NCI-H1694 (cell line): ENCODE results near the gene SUSD4.

Experiments
- DNase-seq: peaks from one replicate; lab custom pipeline; 2025; lab: John Stamatoyannopoulos, UW

Gene SUSD4

DNA sequence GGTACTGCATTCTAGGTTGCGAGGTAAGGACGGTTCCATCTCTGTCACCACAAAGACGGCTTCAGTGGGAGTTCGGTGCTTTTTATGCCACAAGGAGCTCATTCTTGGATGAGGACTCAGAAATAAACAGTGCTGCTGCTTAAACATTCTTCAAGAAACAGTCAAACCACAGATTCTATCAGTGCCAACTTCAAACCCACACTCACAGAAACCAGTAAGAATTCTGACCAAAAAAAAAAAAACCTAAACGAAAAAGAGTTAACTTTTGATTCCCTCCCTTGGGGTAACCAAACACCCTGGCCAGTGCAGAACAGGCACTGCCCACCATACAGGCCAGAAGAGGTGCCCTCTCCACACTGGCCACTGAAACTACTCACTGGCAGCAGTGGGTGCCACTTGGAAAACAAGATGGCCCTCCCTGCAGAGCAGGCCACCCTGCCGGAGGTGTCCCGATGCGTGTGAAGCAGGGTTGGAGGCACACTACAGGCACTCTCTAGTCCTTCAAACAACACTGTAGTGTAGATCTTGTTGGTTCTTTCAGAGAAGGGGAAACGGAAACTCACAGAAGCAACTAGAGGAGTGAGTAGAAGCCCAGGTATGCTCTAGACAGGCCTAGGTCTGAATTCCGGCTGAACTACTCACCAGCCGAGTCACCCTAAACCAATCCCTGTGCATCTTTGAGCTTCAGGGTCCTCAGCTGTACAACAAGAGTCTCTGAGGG, 133.7 kb downstream of the SUSD4 start:
- no peak for DNase-seq

DNA sequence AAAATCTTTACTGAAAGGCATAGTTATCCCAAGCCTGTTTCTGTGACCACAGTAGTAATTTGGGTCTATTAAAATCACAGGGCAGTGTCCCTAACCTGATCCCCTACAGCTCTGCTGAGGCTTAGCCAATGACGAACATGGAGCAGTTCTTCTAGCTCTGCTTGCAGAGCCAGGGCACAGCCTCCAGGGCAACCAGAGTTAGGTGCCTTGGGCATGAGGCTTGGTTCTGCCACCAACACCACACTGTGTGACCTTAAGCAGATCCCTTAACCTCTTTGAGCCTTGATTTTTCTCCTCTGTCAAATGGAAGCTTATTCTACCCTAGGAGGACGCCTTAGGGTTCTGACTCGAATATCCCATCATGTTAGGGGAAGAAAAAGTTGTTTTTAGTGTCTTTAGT, 134.2 kb downstream of the SUSD4 start:
- DNase-seq, result no peak

DNA sequence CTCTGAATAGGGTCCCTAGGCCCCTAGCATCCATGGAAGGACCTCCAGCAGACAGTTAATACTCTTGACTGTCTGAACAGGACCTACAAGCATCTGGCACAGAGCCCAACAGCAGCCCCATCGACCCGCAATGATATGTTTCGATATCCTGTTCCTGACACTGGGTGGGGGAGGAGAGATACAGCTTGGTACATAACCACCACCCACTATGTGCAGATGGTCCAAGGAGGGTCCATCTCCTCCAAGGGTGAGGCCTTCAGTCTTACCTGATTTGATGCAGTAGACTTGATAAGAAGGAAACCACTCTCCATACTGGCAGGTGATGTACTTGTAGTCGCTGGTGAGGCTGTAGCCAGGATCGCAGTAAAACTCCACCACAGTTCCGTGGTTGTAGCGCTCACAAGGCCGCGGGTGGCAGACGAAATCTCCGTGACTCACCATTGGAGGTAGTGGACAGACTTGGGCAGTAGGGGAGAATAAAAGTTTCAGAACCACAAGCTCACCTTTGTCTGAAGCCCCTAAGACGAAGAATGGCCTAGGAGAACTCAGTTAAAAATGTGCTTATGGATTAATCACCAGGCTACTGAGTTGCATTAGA, 134.9 kb downstream of the SUSD4 start:
- DNase-seq, result no peak

DNA sequence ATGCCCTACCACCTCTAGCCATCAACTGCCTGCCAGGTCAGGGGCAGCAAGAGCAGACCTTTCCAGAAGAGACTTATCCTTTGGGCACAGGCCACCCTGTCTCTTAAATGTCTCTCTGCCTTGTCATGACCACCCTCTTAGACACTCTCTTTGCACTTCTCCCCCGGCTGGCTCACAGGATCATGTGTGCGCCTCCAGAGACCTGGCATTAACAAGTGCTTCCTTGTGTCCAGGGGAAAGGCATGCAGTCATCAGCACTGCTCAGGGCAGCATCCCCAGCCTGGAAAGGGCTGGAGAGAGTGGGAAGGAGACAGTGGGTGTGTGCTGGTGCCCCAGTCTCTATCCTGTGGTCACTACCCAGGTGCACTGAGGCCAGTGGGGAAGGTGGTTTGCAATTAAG, 135.8 kb downstream of the SUSD4 start:
- no peak for DNase-seq

DNA sequence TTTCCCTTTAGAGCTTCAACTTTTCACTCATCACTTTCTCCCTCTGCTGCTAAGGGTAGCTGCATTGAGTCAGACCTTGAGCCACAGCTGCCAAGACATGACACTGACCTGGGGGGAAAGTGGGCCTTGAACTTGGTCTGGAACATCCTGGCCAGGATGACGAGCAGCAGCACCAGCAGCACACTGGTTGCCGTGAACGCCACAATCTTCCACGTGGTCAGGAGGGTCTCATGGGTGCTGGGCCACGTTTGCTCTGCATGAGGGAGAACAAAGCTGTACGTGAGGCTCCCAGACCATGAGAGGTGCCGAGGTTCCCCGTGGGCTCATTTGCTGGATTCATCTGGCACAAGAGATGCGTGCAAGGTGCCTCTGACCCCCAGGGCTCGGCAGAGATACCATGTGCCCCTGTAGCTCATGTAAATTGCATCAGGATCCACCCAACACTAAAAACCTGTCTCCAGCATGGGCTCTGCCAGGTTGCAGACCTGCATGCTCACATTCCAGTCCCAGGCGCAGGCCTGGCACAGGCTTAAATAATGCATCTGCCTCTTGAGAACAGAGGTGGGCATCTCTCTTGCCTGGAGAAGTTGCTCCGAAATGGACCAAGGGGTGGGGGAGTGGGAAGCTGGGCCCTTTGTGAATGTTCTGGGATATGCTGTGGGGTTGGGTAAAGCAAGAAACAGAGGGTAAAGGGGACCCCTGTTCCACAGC, 136.3 kb downstream of the SUSD4 start:
- DNase-seq, result no peak

DNA sequence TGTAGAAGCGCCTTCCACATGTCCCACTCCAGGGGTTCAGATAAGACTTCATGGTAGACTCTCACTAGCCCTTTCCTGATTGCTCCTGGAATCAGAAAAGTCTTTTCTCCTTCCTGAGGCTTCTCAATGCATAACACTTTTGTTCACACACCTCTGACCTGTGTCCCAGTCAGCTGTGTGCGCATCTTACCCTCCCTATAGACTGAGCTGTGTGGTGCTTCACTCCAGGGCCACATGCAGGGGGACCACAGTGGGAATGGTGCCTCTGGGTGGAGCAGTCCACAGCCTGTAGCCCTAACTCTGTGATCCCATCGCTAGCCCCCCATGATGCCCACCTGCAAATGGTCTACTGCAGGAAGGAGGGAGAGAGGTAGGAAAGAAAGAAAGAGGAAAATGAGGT, 136.9 kb downstream of the SUSD4 start:
- DNase-seq, result no peak

DNA sequence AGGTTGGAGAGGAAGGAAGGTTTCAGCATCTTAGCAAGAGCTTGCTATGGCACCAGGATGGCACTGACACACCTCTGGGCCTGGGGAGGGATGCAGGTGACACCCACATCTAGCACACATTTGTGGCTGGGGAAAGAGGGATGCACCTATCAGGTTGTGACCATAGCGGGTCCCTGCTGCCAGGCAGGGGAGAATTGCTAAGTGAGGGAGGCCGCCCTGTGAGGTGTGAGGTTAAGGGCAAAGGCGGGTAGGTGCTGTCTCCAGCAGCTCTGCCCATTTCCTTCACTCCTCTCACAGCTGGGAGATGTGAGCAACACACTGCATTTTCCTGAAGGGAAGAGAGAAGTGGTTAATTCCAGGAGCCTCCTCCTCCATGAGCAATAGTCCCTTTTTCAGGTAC, 137.7 kb downstream of the SUSD4 start:
- no peak for DNase-seq

DNA sequence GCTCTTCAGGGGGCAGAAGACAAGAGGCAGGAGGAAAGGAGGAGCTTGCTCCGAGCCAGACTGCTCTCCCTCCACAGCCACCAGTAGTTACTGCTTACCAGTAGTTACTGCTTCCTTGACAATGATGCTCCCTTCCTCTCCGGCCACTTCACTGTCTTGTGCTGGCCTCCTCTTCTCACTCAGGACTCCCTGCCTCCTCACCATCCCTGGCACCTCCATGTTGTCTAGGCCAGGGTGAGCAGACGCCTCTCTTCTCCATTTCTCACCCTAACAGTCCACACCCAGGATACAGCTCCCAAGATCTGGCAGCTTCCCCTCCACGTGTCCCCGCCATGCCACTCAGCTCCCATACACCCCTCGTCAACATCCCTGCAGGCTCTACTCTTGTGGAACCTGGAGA, 138.5 kb downstream of the SUSD4 start:
- no peak for DNase-seq

DNA sequence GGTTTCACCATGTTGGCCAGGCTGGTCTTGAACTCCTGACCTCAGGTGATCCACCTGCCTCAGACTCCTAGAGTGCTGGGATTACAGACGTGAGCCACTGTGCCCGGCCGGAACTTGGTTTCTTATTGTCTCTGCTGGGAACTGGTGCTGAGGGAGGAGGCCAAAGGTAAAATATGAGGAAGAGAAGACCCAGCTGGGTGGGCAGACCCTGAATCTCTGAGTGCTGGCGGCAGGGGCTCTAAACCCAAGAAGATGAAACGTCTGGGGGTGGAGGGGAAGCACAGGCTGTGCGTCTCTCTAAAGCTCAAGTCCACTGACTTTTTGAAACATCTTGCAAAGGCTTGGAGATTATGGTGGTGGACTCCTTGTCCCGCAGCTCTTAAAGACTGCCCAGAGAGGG, 138.9 kb downstream of the SUSD4 start:
- DNase-seq, result no peak

DNA sequence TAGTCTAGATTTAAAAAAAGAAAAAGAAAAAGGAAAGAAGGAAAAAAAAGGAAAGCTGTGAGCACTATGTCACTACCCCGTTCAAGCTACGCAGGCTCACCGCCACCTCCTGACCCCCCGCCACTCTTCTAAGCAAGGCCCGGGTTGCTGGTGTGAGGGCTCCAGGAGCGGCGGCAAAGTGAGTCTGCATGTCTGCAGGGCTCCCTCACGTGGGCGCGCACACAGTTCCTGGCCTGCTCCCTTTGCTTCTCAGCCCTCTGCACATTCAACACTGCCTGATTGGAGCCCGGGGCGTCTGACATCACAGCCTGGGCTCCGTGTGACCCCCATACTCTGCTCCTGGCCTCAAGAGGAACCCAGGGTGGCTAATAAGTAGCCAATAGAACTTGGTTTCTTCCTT, 139.5 kb downstream of the SUSD4 start:
- DNase-seq, result no peak

DNA sequence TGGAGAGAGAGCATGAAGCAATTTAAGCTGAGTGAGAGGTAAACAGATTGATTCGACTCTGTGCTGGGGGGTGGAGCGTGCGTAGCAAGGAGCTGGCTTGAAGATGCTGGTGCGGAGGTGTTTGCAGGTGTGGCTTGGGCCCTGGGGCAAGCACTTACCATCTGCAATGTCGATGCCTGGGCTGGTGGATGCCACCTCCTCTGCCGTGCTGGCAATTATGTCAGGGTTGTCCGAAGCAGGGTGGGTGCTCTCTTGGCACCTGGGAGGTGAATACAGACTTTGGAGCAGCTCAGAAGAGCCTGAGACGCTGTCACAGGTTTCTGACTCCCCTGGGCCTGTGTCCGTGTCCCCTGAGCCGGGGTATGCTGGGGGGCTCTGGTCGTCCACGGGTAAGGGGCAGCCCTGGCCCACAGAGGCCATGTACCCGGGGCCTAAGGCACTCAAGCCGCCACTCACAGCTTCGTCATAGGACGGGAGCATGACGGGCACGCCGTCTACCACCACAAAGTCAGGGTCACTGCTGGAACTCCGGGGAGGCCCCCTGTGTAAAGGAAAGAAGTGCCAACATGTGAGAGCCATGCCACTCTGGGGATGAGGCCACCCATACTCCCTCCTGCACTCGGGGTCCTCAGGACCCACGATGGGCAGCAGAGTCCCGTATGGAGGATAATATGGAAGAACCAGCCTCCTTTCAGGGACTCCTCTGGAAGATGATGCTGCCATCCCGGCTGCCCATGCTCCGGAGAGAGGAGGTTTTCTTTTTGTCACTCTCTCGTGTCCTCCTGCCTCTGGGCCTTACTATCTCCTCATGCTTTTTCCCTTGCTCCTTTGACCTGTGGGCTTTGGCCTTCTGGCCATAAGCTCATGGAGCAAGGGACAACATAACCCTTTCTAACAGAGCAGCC, 140.6 kb downstream of the SUSD4 start:
- DNase-seq, result no peak

DNA sequence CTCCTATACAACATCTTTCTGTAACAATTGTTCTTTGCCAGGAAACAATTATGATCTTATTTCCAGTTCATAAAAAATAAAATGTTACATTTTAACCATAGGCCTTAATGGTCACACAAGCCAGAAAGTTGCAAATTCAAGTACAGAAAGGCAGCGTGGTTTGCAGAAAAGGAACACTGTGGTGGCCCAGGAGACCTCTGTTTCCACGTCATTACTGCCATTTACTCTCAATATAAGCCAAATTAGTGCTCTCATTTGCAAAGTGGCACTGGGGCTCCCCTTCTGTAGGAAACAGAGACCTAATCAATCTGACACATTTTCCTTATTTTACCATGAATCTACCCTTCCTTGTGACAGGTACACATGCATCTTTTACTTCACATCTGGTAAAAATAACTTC, 141.6 kb downstream of the SUSD4 start:
- no peak for DNase-seq

DNA sequence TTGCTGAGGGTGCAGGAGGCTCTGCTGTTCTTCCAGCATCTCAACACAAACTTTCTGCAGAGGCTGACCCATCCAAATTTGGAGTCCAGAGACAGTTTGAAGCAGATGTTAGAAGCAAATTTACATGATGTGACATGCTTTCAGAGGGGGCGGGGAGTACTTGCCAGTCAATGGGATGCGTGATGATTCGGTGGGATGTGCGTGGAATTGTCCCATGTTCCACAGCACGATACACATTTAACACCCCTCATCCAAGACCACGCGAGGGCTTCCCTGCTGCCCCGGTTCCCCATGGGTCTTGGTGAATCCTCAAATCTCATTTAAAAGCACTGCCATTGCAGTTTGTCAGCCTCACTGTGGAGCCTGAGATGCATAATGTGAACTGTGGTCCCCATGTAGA, 142.3 kb downstream of the SUSD4 start:
- no peak for DNase-seq

DNA sequence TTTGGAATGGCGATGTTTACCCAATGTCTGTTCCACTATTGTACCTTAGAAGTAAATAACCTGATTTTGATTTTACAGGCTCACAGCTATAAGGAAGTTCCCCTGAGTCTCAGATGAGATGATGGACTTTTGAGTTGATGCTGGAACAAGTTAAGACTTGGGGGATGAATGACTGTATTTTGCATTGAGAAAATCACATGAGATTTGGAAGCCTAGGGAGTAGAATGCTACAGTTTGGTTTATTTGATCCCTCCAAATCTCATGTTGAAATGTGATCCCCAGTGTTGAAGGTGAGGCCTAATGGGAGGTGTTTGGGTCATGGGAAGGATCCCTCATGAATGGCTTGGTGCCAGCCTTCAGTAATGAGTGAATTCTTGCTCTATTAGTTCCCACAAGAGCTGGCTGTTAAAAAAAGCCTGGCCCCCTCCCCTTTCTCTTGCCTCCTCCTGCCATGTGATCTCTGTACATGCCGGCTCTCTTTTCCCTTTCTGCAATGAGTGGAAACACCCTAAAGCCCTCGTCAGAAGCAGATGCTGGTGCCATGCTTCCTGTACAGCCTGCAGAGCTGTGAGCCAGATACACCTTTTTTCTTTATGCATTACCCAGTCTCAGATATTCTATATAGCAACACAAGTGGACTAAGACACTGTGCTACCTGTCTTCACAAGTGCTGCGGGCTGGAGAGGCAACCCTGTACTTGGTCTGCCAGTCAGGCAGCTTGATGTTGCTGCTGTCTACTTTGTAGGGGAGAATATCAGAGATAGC, 143.9 kb downstream of the SUSD4 start:
- no peak for DNase-seq

DNA sequence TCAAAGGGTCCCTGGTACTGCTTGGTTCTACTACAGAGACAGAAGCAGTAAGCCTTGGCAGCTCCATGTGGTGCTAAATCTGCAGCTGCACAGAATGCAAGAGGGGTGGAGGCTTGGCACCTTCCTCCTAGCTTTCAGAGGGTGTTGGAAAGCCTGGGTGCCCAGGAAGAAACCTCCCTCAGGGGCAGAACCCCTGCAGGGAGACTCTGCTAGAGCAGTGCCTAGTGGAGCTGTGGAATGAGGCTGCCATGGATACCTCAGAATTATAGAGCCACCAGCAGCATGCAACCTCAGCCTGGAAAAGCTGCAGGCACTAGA, 144.7 kb downstream of the SUSD4 start:
- DNase-seq, result no peak

DNA sequence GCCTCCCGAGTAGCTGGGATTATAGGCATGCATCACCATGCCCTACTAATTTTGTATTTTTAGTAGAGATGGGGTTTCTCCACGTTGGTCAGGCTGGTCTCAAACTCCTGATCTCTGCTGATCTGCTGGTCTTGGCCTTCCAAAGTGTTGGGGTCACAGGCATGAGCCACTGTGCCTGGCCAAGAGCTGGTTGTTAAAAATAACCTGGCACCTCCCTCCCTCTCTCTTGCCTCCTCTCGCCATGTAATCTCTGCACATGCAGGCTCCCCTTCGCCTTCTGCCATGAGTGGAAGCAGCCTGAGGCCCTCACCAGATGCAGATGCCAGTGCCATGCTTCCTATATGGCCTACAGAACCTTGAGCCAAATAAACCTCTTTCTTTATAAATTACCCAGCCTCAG, 146.2 kb downstream of the SUSD4 start:
- no peak for DNase-seq

DNA sequence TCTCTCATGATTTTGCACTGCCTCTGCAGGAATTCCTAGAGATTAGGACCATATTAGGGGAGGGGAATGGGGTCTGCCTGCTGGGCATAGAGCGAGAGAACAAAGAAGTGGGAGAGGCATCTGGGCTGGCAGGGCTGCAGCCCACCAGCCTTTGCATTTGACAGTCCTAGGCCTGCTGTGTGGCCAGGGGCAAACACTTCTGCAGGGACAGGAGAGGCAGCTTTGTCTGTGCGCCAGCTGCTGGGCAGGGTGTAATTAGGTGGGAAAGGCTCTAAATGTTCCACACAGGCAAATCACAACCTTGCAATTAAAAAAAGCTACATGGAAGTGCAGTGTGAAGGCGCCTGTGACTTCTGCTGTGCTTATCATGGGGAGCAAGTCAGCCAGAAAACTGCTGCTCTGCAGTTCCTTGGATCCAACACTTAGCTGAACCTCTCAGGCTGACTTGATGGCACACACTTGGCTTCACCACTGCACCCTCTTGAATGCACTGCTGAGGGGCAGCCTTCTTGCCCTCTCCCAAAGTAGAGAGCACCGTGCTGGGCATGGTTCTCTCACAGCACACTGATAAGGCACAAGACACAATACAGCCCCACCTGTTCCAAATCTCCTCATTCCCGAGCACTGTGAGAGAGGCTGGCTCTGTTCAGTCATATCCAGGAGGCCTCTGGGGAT, 147.3 kb downstream of the SUSD4 start:
- DNase-seq, result peak; percentile 26

DNA sequence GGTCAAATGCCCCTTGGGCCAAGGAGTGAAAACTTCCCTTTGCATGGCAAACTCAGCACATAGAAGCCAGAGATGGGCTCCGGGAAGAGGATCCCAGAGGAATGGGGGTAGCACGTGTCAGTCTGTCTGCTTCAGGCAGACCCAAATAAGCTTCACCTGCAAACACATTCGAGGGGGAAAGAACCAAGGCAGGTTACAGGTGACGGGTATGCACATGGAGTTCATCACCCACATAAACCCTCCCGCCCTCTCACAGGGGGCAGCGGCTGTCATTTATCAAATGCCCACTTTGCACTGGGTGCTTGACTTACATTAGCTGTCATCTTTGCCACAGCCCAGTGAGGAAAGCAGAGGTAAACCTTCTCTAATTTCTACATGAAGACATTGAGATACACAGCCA, 147.9 kb downstream of the SUSD4 start:
- no peak for DNase-seq

DNA sequence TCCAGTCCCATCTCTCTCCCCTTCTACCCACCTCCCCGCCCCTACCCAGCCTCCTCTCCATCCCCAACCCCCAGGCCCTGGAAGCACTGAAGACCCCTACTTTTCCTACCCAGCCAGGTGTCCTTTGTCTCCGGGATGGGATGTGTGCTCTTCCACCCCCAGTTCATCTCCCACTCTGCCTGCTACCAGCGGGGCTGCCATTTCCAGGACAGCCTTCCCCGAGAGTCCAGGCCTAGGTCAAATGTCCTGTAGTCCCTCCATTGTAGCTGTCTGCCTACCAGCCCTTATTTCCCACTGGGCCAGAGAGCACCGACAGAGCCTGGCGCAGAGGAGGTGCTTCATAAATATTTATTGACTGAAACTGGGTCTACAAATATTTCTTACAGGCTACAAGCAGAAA, 148.9 kb downstream of the SUSD4 start:
- DNase-seq, result no peak

DNA sequence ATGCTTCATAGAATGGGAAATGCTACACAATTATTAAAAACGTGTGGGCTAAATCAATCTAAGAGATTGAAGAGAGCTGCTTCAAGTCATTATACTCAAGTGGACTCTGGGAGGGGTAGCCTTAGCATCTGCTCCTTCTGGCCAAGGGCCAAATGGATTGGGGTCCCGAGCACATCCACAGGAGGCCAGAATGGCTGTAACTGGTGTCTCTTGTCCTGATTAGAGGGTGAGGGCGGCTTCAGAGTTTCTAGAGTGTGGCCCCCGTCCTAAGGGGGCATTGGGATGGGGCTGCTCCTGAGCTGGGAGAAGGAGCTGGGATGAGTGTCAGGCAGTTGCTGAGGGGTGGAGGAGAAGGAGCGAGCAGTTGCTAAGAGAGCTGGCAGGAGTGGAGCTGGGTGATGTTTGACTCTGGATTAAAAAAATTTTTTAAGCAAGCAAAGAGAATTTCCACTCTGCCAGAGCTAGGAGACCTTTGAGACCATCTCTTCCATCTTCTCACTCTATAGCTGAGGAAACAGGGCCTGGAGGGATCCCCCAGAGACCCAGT, 149.6 kb downstream of the SUSD4 start:
- no peak for DNase-seq

DNA sequence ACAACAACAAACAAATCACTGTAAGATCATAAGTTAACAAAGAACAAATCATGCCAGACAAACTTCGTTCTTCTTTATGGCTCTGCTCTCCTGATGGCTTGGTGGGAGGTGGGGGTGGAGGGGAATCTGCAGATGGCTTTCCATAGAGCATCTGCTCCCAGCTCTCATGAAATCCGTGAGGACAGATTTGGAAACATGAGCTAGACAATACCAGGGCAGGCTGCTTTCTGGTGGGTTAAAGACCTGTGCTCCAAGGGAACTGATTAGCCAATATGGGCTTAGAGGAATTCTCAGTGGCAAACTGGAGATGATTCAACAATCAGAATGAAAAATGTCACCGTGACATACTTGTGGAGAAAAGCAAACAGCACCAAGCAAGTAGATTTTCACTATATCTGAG, 151.5 kb downstream of the SUSD4 start:
- DNase-seq, result peak; percentile 89
